Endodermal cell (in vitro differentiated cells): Measurements from ENCODE around the gene DNAJB11. TPM values are rescaled to one million over a fixed set of nuclear protein-coding genes. Genes with fewer than 3 reads are reported as not detected.
A peak's percentile ranks its signal among the peaks of the same experiment; 100 is the strongest.

Source experiments
- DNase-seq: peaks from one replicate; pipeline ENCODE4 v3.0.0-alpha.2; 2017
- H3K27ac ChIP-seq: 2 replicates; pipeline ENCODE4 v1.5.1; 2013; ENCODE audit warnings: mild to moderate bottlenecking, low read depth, low read length, moderate library complexity
- H3K27me3 ChIP-seq: 2 replicates; pipeline ENCODE4 v1.6.1; 2013; ENCODE audit warnings: mild to moderate bottlenecking, low read length, moderate library complexity; ENCODE audit not compliant: insufficient read depth, control insufficient read depth, poor library complexity, severe bottlenecking
- H3K36me3 ChIP-seq: 2 replicates; pipeline ENCODE4 v1.7.0; 2013; ENCODE audit warnings: mild to moderate bottlenecking, low read length, moderate library complexity; ENCODE audit not compliant: control insufficient read depth, insufficient read depth
- H3K4me1 ChIP-seq: one replicate; pipeline ENCODE4 v1.7.0; 2013; ENCODE audit warnings: low read length; ENCODE audit not compliant: control insufficient read depth, insufficient read depth
- H3K4me3 ChIP-seq: 2 replicates; pipeline ENCODE4 v1.5.1; 2013; ENCODE audit warnings: mild to moderate bottlenecking, low read length, moderate library complexity
- H3K9ac ChIP-seq: 2 replicates; pipeline ENCODE4 v1.6.1; 2013; ENCODE audit warnings: mild to moderate bottlenecking, low read length, moderate library complexity; ENCODE audit not compliant: poor library complexity, severe bottlenecking; ENCODE audit errors: extremely low read depth
- H3K9me3 ChIP-seq: 2 replicates; pipeline ENCODE4 v1.6.1; 2013; ENCODE audit warnings: mild to moderate bottlenecking, low read length, moderate library complexity; ENCODE audit not compliant: control insufficient read depth
- H3K27ac Mint-ChIP-seq: 2 replicates; pipeline ENCODE4 v1.8.0; 2020; ENCODE audit warnings: mixed read lengths
- H3K27me3 Mint-ChIP-seq: 2 replicates; pipeline ENCODE4 v1.8.0; 2021; ENCODE audit warnings: mild to moderate bottlenecking, mixed read lengths; ENCODE audit not compliant: insufficient read depth
- H3K36me3 Mint-ChIP-seq: 2 replicates; pipeline ENCODE4 v1.8.0; 2020; ENCODE audit warnings: low read depth, mixed read lengths
- H3K4me1 Mint-ChIP-seq: 2 replicates; pipeline ENCODE4 v1.8.0; 2020; ENCODE audit warnings: mixed read lengths
- H3K4me3 Mint-ChIP-seq: 2 replicates; pipeline ENCODE4 v1.8.0; 2020; ENCODE audit warnings: mild to moderate bottlenecking, moderate library complexity, mixed read lengths
- H3K9me3 Mint-ChIP-seq: 2 replicates; pipeline ENCODE4 v1.8.0; 2020; ENCODE audit warnings: mild to moderate bottlenecking, mixed read lengths
- WGBS, 2 experiments: methylation state at CpG; one replicate each; pipeline versions ENCODE4 v1.1.5 to v1.1.7; 2013; ENCODE audit warnings: missing lambda C conversion rate in 2 of 2, mixed read lengths in 1 of 2; ENCODE audit not compliant: insufficient coverage in 1 of 2, insufficient read length in 1 of 2; 5-methylcytosine and 5-hydroxymethylcytosine counted together
- total RNA-seq, 2 donors: library from RNA; stranded (reverse); fragmentation: NEBNext Ultra II Directional in 1 of 2; extraction: Animal tissue kit (Norgen Biotek cat#: 25700) in 1 of 2; gene quantifications; 2 replicates in 1 of 2; 3 replicates in 1 of 2; pipeline ENCODE4 v1.2.1, GENCODE V29; 2021
- TF ChIP-seq, protein P1 (sequence below): fragments of 200-600 bp; sonication (generic); conservative IDR thresholded peaks from 2 replicates; pipeline ENCODE4 v1.5.0; 2021; ENCODE audit warnings: antibody characterized with exemption, mild to moderate bottlenecking

DNAJB11 gene
- total RNA-seq, 2 donors from 2014 or later, result 59.8 to 81.5 TPM

DNA sequence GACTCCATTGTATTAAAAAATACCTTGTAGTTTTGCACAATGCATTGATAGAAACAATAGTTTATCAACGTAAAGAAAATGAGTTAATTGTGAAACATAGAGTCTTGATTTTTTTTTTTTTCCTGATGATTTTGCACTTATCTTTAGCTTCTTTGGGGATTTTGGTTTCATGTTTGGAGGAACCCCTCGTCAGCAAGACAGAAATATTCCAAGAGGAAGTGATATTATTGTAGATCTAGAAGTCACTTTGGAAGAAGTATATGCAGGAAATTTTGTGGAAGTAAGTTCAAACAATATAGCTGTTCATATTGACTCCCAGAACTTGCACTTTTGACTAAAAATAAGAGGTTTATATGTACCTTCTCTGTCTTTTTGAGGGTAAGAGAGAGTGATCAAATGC, 7.0 kb downstream of the DNAJB11 start:
- DNase-seq, result no peak
- no peak overlapping the region for H3K9ac ChIP-seq
- Mint-ChIP-seq H3K4me1 (no peaks in the 10 kb centered on the region), H3K9me3 (no peaks in the 10 kb centered on the region), H3K27ac (no peak overlapping the region), H3K36me3 (peaks cover 65% of the 10 kb centered on the region), H3K4me3 (no peak overlapping the region), H3K27me3 (no peaks in the 10 kb centered on the region)
- no peak overlapping the region for H3K27ac ChIP-seq
- H3K27me3 ChIP-seq, result no peaks in the 10 kb centered on the region
- WGBS, 2 experiments, result 98 to 100% methylated on average over 1 to 2 of the region's 2 CpGs
- TF ChIP-seq, protein P1, sequence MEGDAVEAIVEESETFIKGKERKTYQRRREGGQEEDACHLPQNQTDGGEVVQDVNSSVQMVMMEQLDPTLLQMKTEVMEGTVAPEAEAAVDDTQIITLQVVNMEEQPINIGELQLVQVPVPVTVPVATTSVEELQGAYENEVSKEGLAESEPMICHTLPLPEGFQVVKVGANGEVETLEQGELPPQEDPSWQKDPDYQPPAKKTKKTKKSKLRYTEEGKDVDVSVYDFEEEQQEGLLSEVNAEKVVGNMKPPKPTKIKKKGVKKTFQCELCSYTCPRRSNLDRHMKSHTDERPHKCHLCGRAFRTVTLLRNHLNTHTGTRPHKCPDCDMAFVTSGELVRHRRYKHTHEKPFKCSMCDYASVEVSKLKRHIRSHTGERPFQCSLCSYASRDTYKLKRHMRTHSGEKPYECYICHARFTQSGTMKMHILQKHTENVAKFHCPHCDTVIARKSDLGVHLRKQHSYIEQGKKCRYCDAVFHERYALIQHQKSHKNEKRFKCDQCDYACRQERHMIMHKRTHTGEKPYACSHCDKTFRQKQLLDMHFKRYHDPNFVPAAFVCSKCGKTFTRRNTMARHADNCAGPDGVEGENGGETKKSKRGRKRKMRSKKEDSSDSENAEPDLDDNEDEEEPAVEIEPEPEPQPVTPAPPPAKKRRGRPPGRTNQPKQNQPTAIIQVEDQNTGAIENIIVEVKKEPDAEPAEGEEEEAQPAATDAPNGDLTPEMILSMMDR, result no peak
- peaks cover 99% of the 10 kb centered on the region for H3K36me3 ChIP-seq
- H3K9me3 ChIP-seq, result no peaks in the 10 kb centered on the region
- H3K4me1 ChIP-seq, result no peaks in the 10 kb centered on the region
- H3K4me3 ChIP-seq, result no peak overlapping the region

DNA sequence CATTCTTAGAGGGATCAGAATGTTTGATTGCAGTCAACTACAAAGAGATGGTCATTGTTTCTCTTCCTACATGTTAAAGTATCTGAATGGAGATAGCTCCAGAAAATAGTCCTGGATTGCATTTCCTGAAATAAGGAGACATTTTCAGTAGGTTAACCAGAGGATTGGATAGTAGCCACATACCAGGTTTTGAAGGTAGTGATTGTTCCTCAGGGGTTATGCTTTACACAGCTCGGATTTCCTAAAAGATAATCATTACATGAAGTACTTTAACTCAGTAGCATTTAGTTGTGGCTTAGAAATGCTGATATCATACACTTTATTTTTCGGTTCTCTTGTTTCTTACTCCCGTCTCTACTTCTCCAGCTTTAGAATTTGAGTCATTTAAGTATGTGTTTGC, 10.3 kb downstream of the DNAJB11 start:
- Histone ChIP-seq H3K4me3 (no peak overlapping the region), H3K27ac (no peak overlapping the region), H3K27me3 (no peaks in the 10 kb centered on the region), H3K36me3 (peaks cover 100% of the 10 kb centered on the region), H3K9me3 (no peaks in the 10 kb centered on the region), H3K9ac (no peak overlapping the region), H3K4me1 (no peaks in the 10 kb centered on the region)
- H3K4me3 Mint-ChIP-seq, result no peak overlapping the region
- TF ChIP-seq, protein P1, result no peak
- no peaks in the 10 kb centered on the region for H3K4me1 Mint-ChIP-seq
- peak overlapping the region; percentile 13 for H3K27ac Mint-ChIP-seq
- WGBS, 2 experiments, result 93% methylated on average over 3 of the region's 3 CpGs
- DNase-seq, result no peak
- peaks cover 67% of the 10 kb centered on the region for H3K36me3 Mint-ChIP-seq
- H3K27me3 Mint-ChIP-seq, result no peaks in the 10 kb centered on the region
- no peaks in the 10 kb centered on the region for H3K9me3 Mint-ChIP-seq

DNA sequence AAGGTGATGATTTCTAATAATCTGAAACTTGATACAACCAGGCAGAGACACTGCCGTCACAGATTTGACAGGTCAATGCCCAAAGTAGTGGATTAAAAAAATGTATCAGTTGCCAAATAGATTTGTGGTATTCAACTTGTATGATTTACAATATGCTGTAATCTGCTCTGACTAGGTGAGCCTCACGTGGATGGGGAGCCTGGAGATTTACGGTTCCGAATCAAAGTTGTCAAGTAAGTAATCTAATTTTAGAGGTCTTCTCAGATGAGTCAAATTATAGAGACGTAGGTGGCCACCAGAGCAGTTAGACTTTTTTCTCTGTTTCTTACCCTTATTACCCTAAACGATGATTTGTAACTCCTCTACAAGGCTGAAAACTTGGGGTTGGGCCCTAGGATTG, 12.0 kb downstream of the DNAJB11 start:
- peaks cover 60% of the 10 kb centered on the region for H3K36me3 Mint-ChIP-seq
- Histone ChIP-seq H3K9me3 (no peaks in the 10 kb centered on the region), H3K27me3 (no peaks in the 10 kb centered on the region), H3K9ac (no peak overlapping the region), H3K4me1 (no peaks in the 10 kb centered on the region), H3K27ac (no peak overlapping the region), H3K36me3 (peaks cover 87% of the 10 kb centered on the region), H3K4me3 (no peak overlapping the region)
- no peaks in the 10 kb centered on the region for H3K4me1 Mint-ChIP-seq
- no peak for DNase-seq
- H3K4me3 Mint-ChIP-seq, result no peak overlapping the region
- no peaks in the 10 kb centered on the region for H3K9me3 Mint-ChIP-seq
- TF ChIP-seq, protein P1, result no peak
- no peak overlapping the region for H3K27ac Mint-ChIP-seq
- H3K27me3 Mint-ChIP-seq, result no peaks in the 10 kb centered on the region
- WGBS, 2 experiments, result 90 to 97% methylated on average over 2 to 6 of the region's 6 CpGs
